ENCODE data around the gene ZC3H7B.

GRCh38 chr22:41339823-41340222, 38.5 kb downstream of the ZC3H7B start:
- TF ChIP-seq CTCF (IDR thresholded peaks at IDR 0.05; ENCODE audit: insufficient read depth, low read length) (no peak), REST (IDR thresholded peaks at IDR 0.05; ENCODE audit: insufficient replicate concordance, low read depth) (no peak), GABPA (IDR thresholded peaks at IDR 0.05; ENCODE audit: low read depth) (no peak)
